ENCODE results near the gene ANO3.

The ANO3 gene

DNA sequence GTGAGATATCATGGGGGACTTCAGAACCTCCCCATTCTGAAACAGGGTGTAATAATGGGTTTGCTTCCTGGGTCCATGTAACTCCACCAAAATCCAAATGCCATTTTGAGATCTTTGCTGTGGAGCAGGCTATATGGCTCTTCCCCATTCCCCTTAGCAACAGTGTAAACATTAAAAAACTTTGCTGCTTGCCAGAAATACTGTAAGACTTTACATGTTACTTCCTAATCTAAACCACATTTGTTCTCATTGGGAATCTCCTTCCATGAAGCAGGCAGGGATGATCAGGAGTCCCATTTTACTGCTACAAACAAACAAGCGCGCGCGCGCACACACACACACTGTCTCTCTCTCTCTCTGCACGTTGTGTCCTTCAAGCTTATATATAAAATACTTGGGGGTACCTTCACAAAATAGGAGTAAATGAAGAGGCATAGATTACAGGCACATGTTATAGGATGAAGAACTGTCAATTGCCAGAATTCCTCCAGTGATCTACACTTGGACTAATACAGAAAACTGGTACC is 86.5 kb downstream of the ANO3 start:
- no peak for TF ChIP-seq CTCF (IDR thresholded peaks at IDR 0.05; ENCODE audit: low read length, missing control alignments)
- no peak overlapping the region for H3K4me3 ChIP-seq (replicated peaks; ENCODE audit: low read depth, low read length)
- no peak for DNase-seq (ENCODE audit: low read depth)

GRCh38 chr11:26420331-26420730 is 88.4 kb downstream of the ANO3 start:
- TF ChIP-seq CTCF (IDR thresholded peaks at IDR 0.05; ENCODE audit: low read length, missing control alignments), result no peak
- DNase-seq (ENCODE audit: low read depth), result no peak
- H3K4me3 ChIP-seq (replicated peaks; ENCODE audit: low read depth, low read length), result no peak overlapping the region

- DNase-seq (ENCODE audit: low read depth), result no peak
- TF ChIP-seq CTCF (IDR thresholded peaks at IDR 0.05; ENCODE audit: low read length, missing control alignments), result no peak
- H3K4me3 ChIP-seq (replicated peaks; ENCODE audit: low read depth, low read length), result no peak overlapping the region
Observed at GRCh38 chr11:26424255-26424654, 92.3 kb downstream of the ANO3 start.

DNA sequence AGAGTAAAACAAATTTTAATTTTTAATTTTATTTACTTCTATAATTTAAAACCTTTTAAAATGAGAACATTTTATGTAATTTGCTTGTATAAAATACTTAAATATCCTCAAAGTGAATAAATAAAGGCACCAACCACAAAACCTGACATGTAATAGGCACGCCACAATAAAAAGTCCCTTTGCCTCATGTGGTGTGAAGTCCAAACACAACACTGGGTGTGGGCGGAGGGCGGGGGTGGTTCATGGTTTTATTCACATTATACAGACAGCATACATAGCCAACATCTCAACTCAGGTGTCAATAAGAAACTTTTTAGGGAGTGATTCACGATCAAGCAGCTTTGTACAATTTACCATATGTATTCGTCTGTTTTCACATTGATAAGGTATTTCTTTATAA is 107.9 kb downstream of the ANO3 start:
- H3K4me3 ChIP-seq (replicated peaks; ENCODE audit: low read depth, low read length), result no peak overlapping the region
- no peak for TF ChIP-seq CTCF (IDR thresholded peaks at IDR 0.05; ENCODE audit: low read length, missing control alignments)

DNA sequence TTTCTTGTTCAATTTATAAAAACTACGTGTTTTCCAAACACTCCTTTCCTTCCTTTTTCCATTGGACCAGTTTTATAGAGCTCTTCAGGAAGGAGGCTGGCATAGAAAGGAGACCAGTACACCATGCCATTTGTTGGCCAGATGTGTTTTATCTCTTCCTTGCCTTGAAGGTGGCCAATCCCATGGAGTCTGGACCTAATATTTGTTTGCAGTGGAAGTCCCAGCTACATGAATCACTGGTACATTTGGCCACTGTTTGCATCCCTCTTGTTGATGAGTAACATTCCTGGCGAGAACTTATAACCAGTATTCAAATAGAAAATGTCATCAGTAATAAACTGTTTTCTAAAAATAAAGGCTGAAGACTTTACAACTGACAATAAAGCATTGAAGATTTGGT is 110.2 kb downstream of the ANO3 start:
- no peak overlapping the region for H3K4me3 ChIP-seq (replicated peaks; ENCODE audit: low read depth, low read length)
- TF ChIP-seq CTCF (IDR thresholded peaks at IDR 0.05; ENCODE audit: low read length, missing control alignments), result no peak
- DNase-seq (ENCODE audit: low read depth), result peak; percentile 38

More for the DNA sequence above, 107.9 kb downstream of the ANO3 start:
- DNase-seq (ENCODE audit: low read depth), result no peak

GRCh38 chr11:26443617-26444016 is 111.7 kb downstream of the ANO3 start:
- no peak for TF ChIP-seq CTCF (IDR thresholded peaks at IDR 0.05; ENCODE audit: low read length, missing control alignments)
- H3K4me3 ChIP-seq (replicated peaks; ENCODE audit: low read depth, low read length), result no peak overlapping the region
- no peak for DNase-seq (ENCODE audit: low read depth)

GRCh38 chr11:26457636-26458035 is 125.7 kb downstream of the ANO3 start:
- TF ChIP-seq CTCF (IDR thresholded peaks at IDR 0.05; ENCODE audit: low read length, missing control alignments), result no peak
- no peak for DNase-seq (ENCODE audit: low read depth)
- no peak overlapping the region for H3K4me3 ChIP-seq (replicated peaks; ENCODE audit: low read depth, low read length)
